HEK293T (cell line): ENCODE results near the gene NCDN.

ENCODE experiments used
- CTCF ChIA-PET: fragments of 350-600 bp; formaldehyde crosslinking; extraction: SDS; loops from one replicate; lab custom pipeline; 2021; ENCODE audit warnings: antibody characterized with exemption, inconsistent platforms; lab: Yijun Ruan, JAX
- POLR2A ChIA-PET: fragments of 350-600 bp; formaldehyde crosslinking; extraction: SDS; loops from one replicate; lab custom pipeline; 2020; ENCODE audit warnings: antibody characterized with exemption, inconsistent platforms; lab: Yijun Ruan, JAX
- DNase-seq: peaks from one replicate; pipeline ENCODE4 v3.0.0; 2012; ENCODE audit warnings: mixed read lengths; ENCODE audit errors: extremely low spot score
- ARNT ChIP-seq: fragments of 450-650 bp; IDR thresholded peaks from 2 replicates; pipeline ENCODE4 v1.6.1; 2017; ENCODE audit warnings: mild to moderate bottlenecking
- BHLHE40 ChIP-seq: fragments of 450-650 bp; IDR thresholded peaks from 2 replicates; pipeline ENCODE4 v1.6.1; 2016; ENCODE audit warnings: mild to moderate bottlenecking, moderate library complexity, borderline replicate concordance
- CTBP1 ChIP-seq: fragments of 450-650 bp; IDR thresholded peaks from 2 replicates; pipeline ENCODE4 v1.6.1; 2016; ENCODE audit warnings: borderline replicate concordance
- ELF4 ChIP-seq: fragments of 450-650 bp; IDR thresholded peaks from 2 replicates; pipeline ENCODE4 v1.6.1; 2017; ENCODE audit warnings: antibody characterized with exemption
- FOXA1 ChIP-seq: fragments of 450-650 bp; IDR thresholded peaks from 2 replicates; pipeline ENCODE4 v1.6.1; 2016; ENCODE audit warnings: mild to moderate bottlenecking
- FOXK2 ChIP-seq: fragments of 450-650 bp; IDR thresholded peaks from 2 replicates; pipeline ENCODE4 v1.6.1; 2016; ENCODE audit warnings: mild to moderate bottlenecking
- FOXM1 ChIP-seq: fragments of 450-650 bp; IDR thresholded peaks from 2 replicates; pipeline ENCODE4 v1.6.1; 2017; ENCODE audit warnings: mild to moderate bottlenecking, borderline replicate concordance
- HDGF ChIP-seq: fragments of 450-650 bp; IDR thresholded peaks from 2 replicates; pipeline ENCODE4 v1.6.1; 2017; ENCODE audit warnings: antibody characterized with exemption, borderline replicate concordance
- L3MBTL2 ChIP-seq: fragments of 450-650 bp; conservative IDR thresholded peaks from 2 replicates; pipeline ENCODE4 v1.6.1; 2016; ENCODE audit warnings: mild to moderate bottlenecking
- LEF1 ChIP-seq: fragments of 450-650 bp; IDR thresholded peaks from 2 replicates; pipeline ENCODE4 v1.6.1; 2017; ENCODE audit warnings: mild to moderate bottlenecking, borderline replicate concordance
- NFRKB ChIP-seq: fragments of 450-650 bp; IDR thresholded peaks from 2 replicates; pipeline ENCODE4 v1.6.1; 2016; ENCODE audit warnings: mild to moderate bottlenecking, moderate library complexity
- SP1 ChIP-seq: fragments of 450-650 bp; IDR thresholded peaks from 2 replicates; pipeline ENCODE4 v1.6.1; 2017
- SUZ12 ChIP-seq: fragments of 450-650 bp; IDR thresholded peaks from 2 replicates; pipeline ENCODE4 v1.6.1; 2016; ENCODE audit warnings: mild to moderate bottlenecking
- TARDBP ChIP-seq: fragments of 450-650 bp; IDR thresholded peaks from 2 replicates; pipeline ENCODE4 v1.6.1; 2016
- ZNF384 ChIP-seq: fragments of 450-650 bp; IDR thresholded peaks from 2 replicates; pipeline ENCODE4 v1.6.1; 2016
- TF ChIP-seq, protein P1 (sequence below): fragments of 450-650 bp; IDR thresholded peaks from 2 replicates; pipeline ENCODE4 v1.6.1; 2016

NCDN gene

DNA sequence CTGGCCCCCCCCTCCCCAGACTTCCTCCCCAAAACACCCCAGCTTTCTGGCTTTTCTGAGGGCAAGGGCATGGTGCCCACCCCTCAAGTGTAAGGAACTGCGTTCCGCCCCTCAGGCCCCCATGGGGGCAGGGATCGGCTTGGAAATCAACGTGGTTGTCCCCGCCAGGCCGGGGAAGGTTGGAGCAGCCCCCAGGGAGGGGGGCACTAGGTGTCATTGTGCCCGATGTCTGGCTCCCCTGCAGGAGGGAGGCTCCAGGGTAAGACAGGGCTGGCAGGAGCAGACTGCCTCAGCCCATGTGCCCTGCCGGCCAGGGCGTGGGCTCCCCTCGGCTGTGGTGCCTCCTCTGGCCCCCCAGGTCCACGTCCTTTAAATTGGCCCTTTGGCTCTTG is 8.1 kb downstream of the NCDN start:
- CTCF ChIA-PET = interaction anchor here (0.6 to 2.1 kb wide), 2 partner anchors 114 to 128 kb away, joined by 3 to 27 read pairs; no protein-coding TSS in a partner anchor
- POLR2A ChIA-PET = no interaction called here
- TF ChIP-seq ELF4 (no peak), NFRKB (no peak), SUZ12 (no peak), FOXA1 (no peak), SP1 (no peak), FOXK2 (no peak), HDGF (no peak), ARNT (no peak), LEF1 (no peak)
- TF ChIP-seq, protein P1, sequence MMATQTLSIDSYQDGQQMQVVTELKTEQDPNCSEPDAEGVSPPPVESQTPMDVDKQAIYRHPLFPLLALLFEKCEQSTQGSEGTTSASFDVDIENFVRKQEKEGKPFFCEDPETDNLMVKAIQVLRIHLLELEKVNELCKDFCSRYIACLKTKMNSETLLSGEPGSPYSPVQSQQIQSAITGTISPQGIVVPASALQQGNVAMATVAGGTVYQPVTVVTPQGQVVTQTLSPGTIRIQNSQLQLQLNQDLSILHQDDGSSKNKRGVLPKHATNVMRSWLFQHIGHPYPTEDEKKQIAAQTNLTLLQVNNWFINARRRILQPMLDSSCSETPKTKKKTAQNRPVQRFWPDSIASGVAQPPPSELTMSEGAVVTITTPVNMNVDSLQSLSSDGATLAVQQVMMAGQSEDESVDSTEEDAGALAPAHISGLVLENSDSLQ = no peak
- DNase-seq = no peak

DNA sequence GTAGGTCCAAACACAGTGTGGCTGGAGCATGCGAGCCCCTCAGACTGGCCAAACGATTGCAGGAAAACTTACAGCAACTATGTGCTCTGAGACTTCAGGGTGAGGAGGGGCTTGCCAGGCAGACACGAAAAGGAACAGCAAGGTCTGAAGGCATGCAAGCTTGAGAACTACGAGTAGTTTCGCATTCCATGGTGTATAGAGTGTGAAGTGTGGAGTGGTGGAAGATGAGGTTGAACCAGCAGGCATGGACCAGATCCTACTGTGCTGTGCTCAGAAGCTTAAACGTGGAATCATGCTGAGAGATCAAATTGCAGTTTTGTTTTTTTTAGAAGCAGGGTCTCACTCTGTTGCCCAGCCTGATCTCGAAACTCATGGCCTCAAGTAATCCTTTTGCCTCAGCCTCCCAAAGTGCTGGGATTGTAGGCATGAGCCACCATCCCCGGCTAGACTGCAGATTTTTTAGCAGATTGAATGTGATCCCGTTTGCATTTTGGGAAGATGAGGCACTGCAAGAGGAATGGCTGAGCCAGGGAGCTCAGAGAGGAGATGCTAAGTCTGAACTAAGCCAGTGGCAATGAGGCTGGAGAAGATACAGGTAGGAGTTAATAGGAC is 10.5 kb downstream of the NCDN start:
- CTCF ChIA-PET = interaction anchor here (0.6 to 1.9 kb wide), 13 partner anchors 26 to 353 kb away, joined by 3 to 32 read pairs (median 3); no protein-coding TSS in a partner anchor
- POLR2A ChIA-PET = interaction anchor here (1.0 to 2.0 kb wide), 4 partner anchors 11 to 202 kb away, joined by 3 to 13 read pairs (median 4); partner anchors contain the start of gene CLSPN
- DNase-seq = no peak
- TF ChIP-seq CTBP1 (no peak), ARNT (no peak), SUZ12 (no peak), SP1 (no peak), HDGF (no peak), L3MBTL2 (no peak), LEF1 (no peak), FOXA1 (no peak), BHLHE40 (no peak), NFRKB (no peak), ELF4 (no peak), ZNF384 (no peak), FOXK2 (no peak), TARDBP (no peak)
- TF ChIP-seq, protein P1 = no peak

DNA sequence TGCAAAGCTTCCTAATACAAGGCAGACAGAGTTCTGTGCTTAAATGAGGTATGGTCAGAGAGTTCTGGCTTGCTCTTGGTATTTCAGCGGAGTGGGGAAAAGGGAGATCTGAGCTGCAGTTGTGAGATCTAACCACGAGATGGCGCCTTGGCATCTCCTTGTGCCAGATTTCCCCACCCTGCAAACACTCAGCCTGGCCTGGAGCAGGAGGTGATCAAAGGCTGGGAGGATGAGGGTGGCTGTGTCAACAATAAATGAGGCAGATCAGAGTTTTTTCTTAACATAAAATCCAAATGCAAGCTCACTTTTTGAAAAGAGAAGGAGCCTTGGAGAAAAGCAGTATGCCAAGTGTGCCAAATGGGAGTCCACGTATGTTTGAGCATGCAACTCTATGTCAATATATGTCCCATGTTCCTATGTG is 11.4 kb downstream of the NCDN start:
- DNase-seq = peak; percentile 85
- ChIA-PET POLR2A (interaction anchor here (1.0 to 2.0 kb wide), 3 partner anchors 10 to 201 kb away, joined by 3 to 13 read pairs (median 4); partner anchors contain the start of gene CLSPN), CTCF (interaction anchor here (0.6 to 1.9 kb wide), 12 partner anchors 11 to 352 kb away, joined by 3 to 32 read pairs (median 4); no protein-coding TSS in a partner anchor)
- TF ChIP-seq FOXA1 (no peak), BHLHE40 (no peak), ARNT (no peak), CTBP1 (no peak), LEF1 (no peak), ZNF384 (no peak), FOXK2 (no peak), TARDBP (no peak), FOXM1 (no peak)
- TF ChIP-seq, protein P1 = no peak

DNA sequence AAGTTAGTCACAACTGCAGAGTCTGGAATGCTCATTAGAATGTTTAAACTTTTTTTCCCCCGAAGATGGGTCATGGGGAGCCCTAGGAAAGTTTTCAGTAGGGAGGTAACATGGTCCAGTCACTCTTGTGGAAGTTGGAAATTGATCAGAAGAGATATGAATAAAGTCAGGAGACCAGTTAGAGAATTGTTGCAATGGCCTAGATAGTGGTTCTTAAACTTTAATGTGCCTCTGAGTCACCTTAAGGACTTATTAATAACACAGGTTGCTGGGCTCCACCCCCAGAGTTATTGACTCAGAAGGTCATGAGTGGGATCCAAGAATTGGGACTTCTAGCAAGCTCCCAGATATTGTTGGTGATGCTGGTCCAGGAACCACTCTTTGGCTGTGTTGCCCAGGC is 12.3 kb downstream of the NCDN start:
- CTCF ChIA-PET = interaction anchor here (1.5 kb wide), 1 partner anchor 146 kb away, joined by 6 read pairs; no protein-coding TSS in a partner anchor
- TF ChIP-seq FOXA1 (no peak), ARNT (no peak), TARDBP (no peak), SUZ12 (no peak)

DNA sequence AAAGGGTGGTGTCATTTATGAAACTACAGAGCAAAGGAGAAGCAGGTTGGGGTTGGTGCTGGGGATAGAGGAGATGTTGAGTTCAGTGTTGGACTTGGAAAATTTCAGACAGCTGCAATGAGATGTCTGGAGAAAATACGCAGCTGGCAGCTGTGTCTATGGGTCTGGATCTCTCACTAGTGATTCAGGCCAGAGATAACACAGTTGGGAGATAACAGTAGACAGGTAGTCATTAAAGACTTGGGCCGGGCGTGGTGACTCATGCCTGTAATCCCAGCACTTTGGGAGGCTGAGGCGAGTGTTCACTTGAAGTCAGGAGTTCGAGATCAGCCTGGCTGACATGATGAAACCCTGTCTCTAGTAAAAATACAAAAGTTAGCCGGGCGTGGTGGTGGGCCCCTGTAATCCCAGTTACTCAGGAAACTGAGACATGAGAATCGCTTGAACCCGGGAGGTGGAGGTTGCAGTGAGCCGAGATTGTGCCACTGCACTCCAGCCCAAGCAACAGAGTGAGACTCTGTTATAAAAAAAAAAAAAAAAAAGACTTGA is 13.1 kb downstream of the NCDN start:
- POLR2A ChIA-PET = interaction anchor here (0.6 to 2.0 kb wide), 2 partner anchors 141 to 199 kb away, joined by 3 to 5 read pairs; partner anchors contain the start of gene CLSPN
- CTCF ChIA-PET = interaction anchor here (1.5 kb wide), 1 partner anchor 145 kb away, joined by 6 read pairs; no protein-coding TSS in a partner anchor
- no peak for DNase-seq
- no peak for TF ChIP-seq FOXK2

More for the DNA sequence above, 12.3 kb downstream of the NCDN start:
- no peak for DNase-seq
- POLR2A ChIA-PET = interaction anchor here (2.0 kb wide), 1 partner anchor 199 kb away, joined by 5 read pairs; the partner anchor contains the start of gene CLSPN

DNA sequence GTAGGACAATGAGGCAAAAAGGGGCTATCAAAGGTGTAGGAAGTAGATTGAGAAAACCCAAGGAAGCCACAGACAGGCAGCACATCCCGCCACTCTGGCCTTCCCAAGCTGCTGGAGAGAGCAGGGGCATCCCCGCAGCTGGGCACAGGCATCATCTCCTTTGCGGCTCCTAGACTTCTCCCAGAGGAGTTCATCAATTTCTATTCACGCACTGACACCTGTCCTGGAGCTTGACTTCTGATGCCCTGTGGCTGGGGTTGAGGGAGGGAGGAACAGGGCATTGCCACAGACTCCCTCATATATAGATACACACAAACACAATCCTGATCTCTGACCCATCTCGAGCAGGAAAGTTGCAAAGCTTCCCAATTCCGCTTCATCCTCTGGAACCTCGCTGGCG is 13.7 kb downstream of the NCDN start:
- DNase-seq = no peak
- ChIA-PET CTCF (interaction anchor here (0.6 to 1.5 kb wide), 2 partner anchors 144 to 199 kb away, joined by 3 to 6 read pairs; no protein-coding TSS in a partner anchor), POLR2A (interaction anchor here (1.4 to 2.0 kb wide), 2 partner anchors 144 to 198 kb away, joined by 3 to 5 read pairs; partner anchors contain the start of gene CLSPN)
- TF ChIP-seq L3MBTL2 (no peak), FOXM1 (no peak), FOXA1 (no peak), HDGF (no peak), ZNF384 (no peak), ELF4 (no peak)
- TF ChIP-seq, protein P1 = no peak
